ENCODE results near the gene GALNT2. TPM values are rescaled to one million over a fixed set of nuclear protein-coding genes. Genes with fewer than 3 reads are reported as not detected.

Gene GALNT2
- total RNA-seq, 1 experiment from 2014 or later, result 62.2 TPM

- no peaks in the 10 kb centered on the region for H3K9me3 Mint-ChIP-seq (ENCODE audit: unreplicated experiment)
- no TSS peak for BruUV-seq (replicated peaks)
- Histone ChIP-seq H3K9me3 (no peaks in the 10 kb centered on the region), H3K4me1 (no peaks in the 10 kb centered on the region), H3K27me3 (replicated peaks; ENCODE audit: control insufficient read depth, insufficient read depth, low read length) (no peaks in the 10 kb centered on the region), H3K4me3 (ENCODE audit: low read depth, low read length) (no peak overlapping the region), H3K36me3 (ENCODE audit: control insufficient read depth, insufficient read depth, low read length) (no peaks in the 10 kb centered on the region; the same call in 1 of the 2 replicates)
- intact Hi-C loops (cut with micrococcal nuclease; ENCODE audit: unreplicated experiment), result no loop called here
- no peaks in the 10 kb centered on the region for H3K4me1 Mint-ChIP-seq (ENCODE audit: low read depth, unreplicated experiment)
- peaks cover 6% of the 10 kb centered on the region for H3K36me3 Mint-ChIP-seq (ENCODE audit: insufficient read depth, unreplicated experiment)
- no peak overlapping the region for H3K27ac Mint-ChIP-seq (ENCODE audit: unreplicated experiment)
- TF ChIP-seq, protein P1, sequence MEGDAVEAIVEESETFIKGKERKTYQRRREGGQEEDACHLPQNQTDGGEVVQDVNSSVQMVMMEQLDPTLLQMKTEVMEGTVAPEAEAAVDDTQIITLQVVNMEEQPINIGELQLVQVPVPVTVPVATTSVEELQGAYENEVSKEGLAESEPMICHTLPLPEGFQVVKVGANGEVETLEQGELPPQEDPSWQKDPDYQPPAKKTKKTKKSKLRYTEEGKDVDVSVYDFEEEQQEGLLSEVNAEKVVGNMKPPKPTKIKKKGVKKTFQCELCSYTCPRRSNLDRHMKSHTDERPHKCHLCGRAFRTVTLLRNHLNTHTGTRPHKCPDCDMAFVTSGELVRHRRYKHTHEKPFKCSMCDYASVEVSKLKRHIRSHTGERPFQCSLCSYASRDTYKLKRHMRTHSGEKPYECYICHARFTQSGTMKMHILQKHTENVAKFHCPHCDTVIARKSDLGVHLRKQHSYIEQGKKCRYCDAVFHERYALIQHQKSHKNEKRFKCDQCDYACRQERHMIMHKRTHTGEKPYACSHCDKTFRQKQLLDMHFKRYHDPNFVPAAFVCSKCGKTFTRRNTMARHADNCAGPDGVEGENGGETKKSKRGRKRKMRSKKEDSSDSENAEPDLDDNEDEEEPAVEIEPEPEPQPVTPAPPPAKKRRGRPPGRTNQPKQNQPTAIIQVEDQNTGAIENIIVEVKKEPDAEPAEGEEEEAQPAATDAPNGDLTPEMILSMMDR (IDR thresholded peaks at IDR 0.05; ENCODE audit: insufficient read depth in 1 of 2, low read depth in 1 of 2, low read length in 1 of 2, severe bottlenecking in 1 of 2, unreplicated experiment in 1 of 2), result no peak
- POLR2A ChIA-PET, result no interaction called here
- CTCF ChIA-PET, result no interaction called here
- DNase-seq, result no peak
- no peak overlapping the region for H3K4me3 Mint-ChIP-seq (ENCODE audit: unreplicated experiment)
- no peaks in the 10 kb centered on the region for H3K27me3 Mint-ChIP-seq (ENCODE audit: insufficient read depth, unreplicated experiment)
Measured at GRCh38 chr1:230285351-230285750, 218.3 kb downstream of the GALNT2 start.

DNA sequence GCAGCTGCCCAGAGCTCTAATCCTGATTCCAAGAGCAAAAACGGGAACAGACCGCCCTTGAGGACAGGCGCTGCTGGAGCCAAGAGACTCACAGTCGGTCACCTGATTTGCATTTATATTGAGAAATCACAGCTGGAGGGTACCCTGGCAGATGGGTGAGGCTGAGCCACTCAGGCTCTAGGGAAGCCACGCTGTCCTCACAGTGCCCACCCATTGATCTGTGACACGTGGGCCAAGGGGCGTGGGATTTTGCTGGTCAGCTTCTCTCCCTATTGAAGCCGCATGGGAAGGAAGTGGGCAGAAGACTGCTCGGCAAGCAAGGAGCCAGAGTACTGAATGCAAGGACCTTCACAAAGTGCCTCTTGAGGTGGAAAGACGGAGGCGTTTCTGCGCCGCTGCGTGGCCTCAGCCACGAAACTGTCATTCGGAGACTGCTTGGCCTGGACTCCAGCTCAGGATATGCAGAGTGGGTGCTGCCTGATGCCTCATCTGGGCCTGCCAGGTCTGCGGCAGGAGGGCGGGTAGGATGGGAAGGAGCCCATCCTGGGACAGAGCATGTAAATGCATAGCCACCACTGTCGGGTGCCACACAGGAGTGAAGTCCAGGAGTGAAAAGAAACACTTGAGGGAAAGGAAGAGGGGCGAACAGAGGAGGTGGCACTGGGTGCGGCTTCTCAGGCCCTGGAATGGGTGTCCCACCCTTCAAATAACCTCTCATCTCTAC, 219.3 kb downstream of the GALNT2 start:
- Histone ChIP-seq H3K27me3 (replicated peaks; ENCODE audit: control insufficient read depth, insufficient read depth, low read length) (no peaks in the 10 kb centered on the region), H3K36me3 (ENCODE audit: control insufficient read depth, insufficient read depth, low read length) (no peaks in the 10 kb centered on the region; the same call in 1 of the 2 replicates), H3K4me1 (no peaks in the 10 kb centered on the region), H3K9me3 (no peaks in the 10 kb centered on the region), H3K4me3 (ENCODE audit: low read depth, low read length) (no peak overlapping the region)
- BruUV-seq (replicated peaks), result no TSS peak
- Mint-ChIP-seq H3K36me3 (ENCODE audit: insufficient read depth, unreplicated experiment) (peaks cover 6% of the 10 kb centered on the region), H3K27ac (ENCODE audit: unreplicated experiment) (no peak overlapping the region), H3K27me3 (ENCODE audit: insufficient read depth, unreplicated experiment) (no peaks in the 10 kb centered on the region), H3K9me3 (ENCODE audit: unreplicated experiment) (no peaks in the 10 kb centered on the region), H3K4me1 (ENCODE audit: low read depth, unreplicated experiment) (no peaks in the 10 kb centered on the region), H3K4me3 (ENCODE audit: unreplicated experiment) (no peak overlapping the region)
- no peak for DNase-seq
- CTCF ChIA-PET, result interaction anchor here (0.6 kb wide), 1 partner anchor 805 kb away, joined by 3 read pairs; no protein-coding TSS in a partner anchor
- intact Hi-C loops (cut with micrococcal nuclease; ENCODE audit: unreplicated experiment), result no loop called here
- POLR2A ChIA-PET, result no interaction called here
- TF ChIP-seq, protein P1 (IDR thresholded peaks at IDR 0.05; ENCODE audit: insufficient read depth in 1 of 2, low read depth in 1 of 2, low read length in 1 of 2, severe bottlenecking in 1 of 2, unreplicated experiment in 1 of 2), result no peak

DNA sequence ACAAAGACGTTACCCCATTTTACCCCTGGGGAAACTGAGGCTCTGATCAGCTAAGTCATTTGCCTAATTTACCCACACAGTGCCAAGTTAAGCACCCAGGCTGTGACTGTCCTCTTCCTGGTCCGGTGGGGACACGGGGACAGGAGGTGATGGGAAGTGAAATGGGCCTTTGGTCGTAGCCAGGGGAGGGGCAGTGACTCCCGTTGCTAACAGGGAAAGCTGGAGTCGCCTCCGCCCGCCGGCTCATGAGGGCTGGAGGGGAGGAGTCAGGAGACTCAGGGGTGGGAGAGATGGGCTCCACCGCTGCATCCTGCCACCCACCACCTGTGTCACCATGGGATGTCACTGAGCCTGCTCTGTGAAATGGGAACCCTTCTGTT, 219.8 kb downstream of the GALNT2 start:
- Histone ChIP-seq H3K4me3 (ENCODE audit: low read depth, low read length) (no peak overlapping the region), H3K27me3 (replicated peaks; ENCODE audit: control insufficient read depth, insufficient read depth, low read length) (no peaks in the 10 kb centered on the region), H3K4me1 (no peaks in the 10 kb centered on the region), H3K36me3 (ENCODE audit: control insufficient read depth, insufficient read depth, low read length) (no peaks in the 10 kb centered on the region; the same call in 1 of the 2 replicates), H3K9me3 (no peaks in the 10 kb centered on the region)
- no peak overlapping the region for H3K4me3 Mint-ChIP-seq (ENCODE audit: unreplicated experiment)
- H3K27me3 Mint-ChIP-seq (ENCODE audit: insufficient read depth, unreplicated experiment), result no peaks in the 10 kb centered on the region
- no peaks in the 10 kb centered on the region for H3K4me1 Mint-ChIP-seq (ENCODE audit: low read depth, unreplicated experiment)
- peaks cover 6% of the 10 kb centered on the region for H3K36me3 Mint-ChIP-seq (ENCODE audit: insufficient read depth, unreplicated experiment)
- no peaks in the 10 kb centered on the region for H3K9me3 Mint-ChIP-seq (ENCODE audit: unreplicated experiment)
- no TSS peak for BruUV-seq (replicated peaks)
- POLR2A ChIA-PET, result no interaction called here
- no peak for DNase-seq
- H3K27ac Mint-ChIP-seq (ENCODE audit: unreplicated experiment), result no peak overlapping the region
- CTCF ChIA-PET, result interaction anchor here (0.6 kb wide), 1 partner anchor 805 kb away, joined by 3 read pairs; no protein-coding TSS in a partner anchor
- intact Hi-C loops (cut with micrococcal nuclease; ENCODE audit: unreplicated experiment), result no loop called here
- TF ChIP-seq, protein P1 (IDR thresholded peaks at IDR 0.05; ENCODE audit: insufficient read depth in 1 of 2, low read depth in 1 of 2, low read length in 1 of 2, severe bottlenecking in 1 of 2, unreplicated experiment in 1 of 2), result no peak
